Prostate gland (tissue), 2 donors: ENCODE data around the gene NAIF1.

ENCODE experiments used
- CTCF ChIP-seq, 4 experiments: fragments of 200-600 bp in 2 of 4; fragments of 450-650 bp in 2 of 4; sonication (generic) in 2 of 4; IDR thresholded peaks; 1 replicate in 3 of 4; 2 replicates in 1 of 4; pipeline ENCODE4 v1.5.1; 2016 to 2019; ENCODE audit warnings: antibody characterized with exemption in 4 of 4, mild to moderate bottlenecking in 2 of 4, moderate library complexity in 2 of 4
- POLR2A ChIP-seq: fragments of 450-650 bp; IDR thresholded peaks from one replicate; pipeline ENCODE4 v1.6.1; 2016; ENCODE audit warnings: antibody characterized with exemption, mild to moderate bottlenecking
- POLR2AphosphoS5 ChIP-seq: sonication (generic); formaldehyde crosslinking; IDR thresholded peaks from one replicate; pipeline ENCODE4 v1.6.1; 2017; ENCODE audit warnings: antibody characterized with exemption

GRCh38 chr9:128073253-128073886 is 6.2 kb upstream of the NAIF1 start:
- no peak for TF ChIP-seq CTCF (IDR thresholded peaks at IDR 0.05)
- TF ChIP-seq POLR2AphosphoS5 = no peak
- no peak for TF ChIP-seq POLR2A
